GM18867 (cell line): ENCODE data around the gene SH3BGRL3.
A peak's percentile ranks its signal among the peaks of the same experiment; 100 is the strongest.
"Not testable (repeated sequence)": the region's sequence is repeated elsewhere in the genome, so short reads cannot be mapped to it uniquely, and the experiment has no call there.

Experiments
- ATAC-seq: cut with Tn5 transposase; IDR thresholded peaks from one replicate; pipeline ENCODE4 v1.9.1; 2021; ENCODE audit warnings: mild to moderate bottlenecking, moderate library complexity; ENCODE audit not compliant: unreplicated experiment

The SH3BGRL3 gene

GRCh38 chr1:26290122-26290881, 10.4 kb downstream of the SH3BGRL3 start:
- no peak for ATAC-seq

GRCh38 chr1:26290882-26291261, 11.0 kb downstream of the SH3BGRL3 start:
- no peak for ATAC-seq

GRCh38 chr1:26291433-26291832, 11.5 kb downstream of the SH3BGRL3 start:
- no peak for ATAC-seq

GRCh38 chr1:26291939-26292338, 12.1 kb downstream of the SH3BGRL3 start:
- no peak for ATAC-seq

GRCh38 chr1:26292735-26293134, 12.8 kb downstream of the SH3BGRL3 start:
- not testable (repeated sequence) for ATAC-seq

- ATAC-seq: no peak
Measured at GRCh38 chr1:26293911-26294463, 14.1 kb downstream of the SH3BGRL3 start.

GRCh38 chr1:26295194-26296138, 15.6 kb downstream of the SH3BGRL3 start:
- ATAC-seq: no peak

GRCh38 chr1:26296340-26297056, 16.6 kb downstream of the SH3BGRL3 start:
- ATAC-seq: no peak

GRCh38 chr1:26297057-26297790, 17.3 kb downstream of the SH3BGRL3 start:
- ATAC-seq: no peak

- no peak for ATAC-seq
Measured at GRCh38 chr1:26297791-26298124, 17.9 kb downstream of the SH3BGRL3 start.

GRCh38 chr1:26300578-26301275, 20.8 kb downstream of the SH3BGRL3 start:
- ATAC-seq: no peak

GRCh38 chr1:26302733-26303405, 23.0 kb downstream of the SH3BGRL3 start:
- ATAC-seq: no peak

- no peak for ATAC-seq
Measured at GRCh38 chr1:26305667-26306289, 25.9 kb downstream of the SH3BGRL3 start.

- peak; percentile 98 for ATAC-seq
Measured at GRCh38 chr1:26306290-26307229, 26.7 kb downstream of the SH3BGRL3 start, which contains the start of gene UBXN11. Gene UBXN11, minus strand, starts transcription at chr1:26306636. Its CDS starts 3,753 bp downstream, at chr1:26302883.

- no peak for ATAC-seq
Measured at GRCh38 chr1:26307363-26307781, 27.5 kb downstream of the SH3BGRL3 start.

GRCh38 chr1:26307966-26308899, 28.3 kb downstream of the SH3BGRL3 start:
- not testable (repeated sequence) for ATAC-seq
